Measurements from ENCODE around the gene ANTXRL. TPM values are rescaled to one million over a fixed set of nuclear protein-coding genes. Genes with fewer than 3 reads are reported as not detected.

Gene ANTXRL
- total RNA-seq, 1 experiment from 2014 or later: not detected

- Histone ChIP-seq H3K36me3 (ENCODE audit: insufficient read depth, low read length) (no peaks in the 10 kb centered on the region), H4K20me1 (ENCODE audit: insufficient read depth, low read depth, low read length) (no peaks in the 10 kb centered on the region), H3K9me3 (ENCODE audit: low read length) (no peaks in the 10 kb centered on the region), H3K79me2 (ENCODE audit: low read length) (no peaks in the 10 kb centered on the region), H3K9ac (ENCODE audit: low read length) (no peak overlapping the region), H3K4me3 (ENCODE audit: low read length) (no peak overlapping the region), H3K27me3 (ENCODE audit: low read length) (no peaks in the 10 kb centered on the region), H3K4me2 (ENCODE audit: low read depth, low read length, poor library complexity, severe bottlenecking) (no peak overlapping the region), H3K4me1 (ENCODE audit: low read length) (peaks cover 13% of the 10 kb centered on the region), H3K9me2 (replicated peaks; ENCODE audit: insufficient read depth, low read length) (no peaks in the 10 kb centered on the region), H2AFZ (ENCODE audit: low read length) (no peak overlapping the region), H3K27ac (ENCODE audit: low read length) (no peak overlapping the region)
- no peak for DNase-seq
Measured at GRCh38 chr10:46282842-46283574, 3.8 kb upstream of the ANTXRL start.

GRCh38 chr10:46283580-46284285, 3.1 kb upstream of the ANTXRL start:
- Histone ChIP-seq H3K4me1 (ENCODE audit: low read length) (peaks cover 13% of the 10 kb centered on the region), H3K4me3 (ENCODE audit: low read length) (peak overlapping the region; percentile 60), H3K79me2 (ENCODE audit: low read length) (no peaks in the 10 kb centered on the region), H4K20me1 (ENCODE audit: insufficient read depth, low read depth, low read length) (no peaks in the 10 kb centered on the region), H2AFZ (ENCODE audit: low read length) (0 out of 2 replicates have a peak overlapping the region, but pooled peaks have one; percentile 81), H3K27me3 (ENCODE audit: low read length) (no peaks in the 10 kb centered on the region), H3K9me3 (ENCODE audit: low read length) (no peaks in the 10 kb centered on the region), H3K36me3 (ENCODE audit: insufficient read depth, low read length) (no peaks in the 10 kb centered on the region), H3K27ac (ENCODE audit: low read length) (no peak overlapping the region), H3K9me2 (replicated peaks; ENCODE audit: insufficient read depth, low read length) (no peaks in the 10 kb centered on the region), H3K4me2 (ENCODE audit: low read depth, low read length, poor library complexity, severe bottlenecking) (peak overlapping the region; percentile 81), H3K9ac (ENCODE audit: low read length) (peak overlapping the region; percentile 60)
- no peak for DNase-seq

DNA sequence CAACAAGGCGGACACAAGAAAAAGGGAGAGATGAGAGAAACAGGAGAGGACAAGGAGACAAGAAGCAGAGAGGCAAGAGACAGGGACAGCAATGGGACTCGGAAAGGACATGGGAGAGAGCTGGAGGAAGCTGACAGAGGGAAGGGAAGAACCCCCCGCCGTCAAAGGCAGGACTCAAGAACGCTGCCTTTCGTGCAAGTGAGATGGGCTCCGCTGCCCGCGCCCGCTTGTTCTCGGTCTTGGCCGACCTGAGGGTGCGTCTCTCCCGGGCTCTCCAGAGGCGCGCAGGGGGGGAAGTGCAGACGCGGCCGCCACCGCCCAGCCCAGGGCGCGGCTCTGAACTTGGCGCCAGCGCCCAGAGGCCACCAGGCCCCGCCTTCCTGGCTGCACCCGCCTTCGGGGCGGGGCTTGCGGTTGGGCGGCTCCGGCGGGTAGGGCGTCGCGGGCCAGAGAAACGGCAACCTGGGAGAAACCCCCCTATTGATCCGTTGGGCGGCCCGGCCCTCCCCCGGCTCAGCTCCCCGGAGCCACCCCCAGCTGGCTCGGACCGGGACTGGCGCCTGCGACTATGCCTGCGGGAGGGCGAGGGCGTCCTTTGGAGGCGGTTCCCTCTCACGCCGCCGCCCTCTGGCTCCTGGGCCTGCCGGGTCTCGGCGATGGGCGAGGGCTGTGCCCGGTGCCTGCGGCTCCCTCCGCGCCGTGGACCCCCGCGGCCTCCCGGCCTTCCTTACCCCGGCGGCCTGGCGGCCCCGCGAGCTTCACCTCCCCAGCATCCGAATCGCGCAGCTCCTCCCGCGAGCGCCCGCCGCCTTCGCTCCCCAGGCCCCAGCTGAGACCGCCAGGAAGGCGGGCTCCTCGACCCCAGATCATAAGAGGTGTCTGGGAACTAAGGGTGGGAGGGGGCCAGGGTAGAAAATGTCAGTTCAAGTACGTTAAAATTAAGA, 2.2 kb upstream of the ANTXRL start:
- Histone ChIP-seq H3K9ac (ENCODE audit: low read length) (peak overlapping the region; percentile 60), H3K79me2 (ENCODE audit: low read length) (no peaks in the 10 kb centered on the region), H4K20me1 (ENCODE audit: insufficient read depth, low read depth, low read length) (no peaks in the 10 kb centered on the region), H3K4me3 (ENCODE audit: low read length) (peak overlapping the region; percentile 60), H2AFZ (ENCODE audit: low read length) (peak overlapping the region; percentile 81; the same call in 1 of the 2 replicates), H3K27ac (ENCODE audit: low read length) (no peak overlapping the region), H3K4me2 (ENCODE audit: low read depth, low read length, poor library complexity, severe bottlenecking) (peak overlapping the region; percentile 81), H3K27me3 (ENCODE audit: low read length) (no peaks in the 10 kb centered on the region), H3K9me3 (ENCODE audit: low read length) (no peaks in the 10 kb centered on the region), H3K36me3 (ENCODE audit: insufficient read depth, low read length) (no peaks in the 10 kb centered on the region), H3K4me1 (ENCODE audit: low read length) (peaks cover 13% of the 10 kb centered on the region), H3K9me2 (replicated peaks; ENCODE audit: insufficient read depth, low read length) (no peaks in the 10 kb centered on the region)
- peak; percentile 87 for DNase-seq

DNA sequence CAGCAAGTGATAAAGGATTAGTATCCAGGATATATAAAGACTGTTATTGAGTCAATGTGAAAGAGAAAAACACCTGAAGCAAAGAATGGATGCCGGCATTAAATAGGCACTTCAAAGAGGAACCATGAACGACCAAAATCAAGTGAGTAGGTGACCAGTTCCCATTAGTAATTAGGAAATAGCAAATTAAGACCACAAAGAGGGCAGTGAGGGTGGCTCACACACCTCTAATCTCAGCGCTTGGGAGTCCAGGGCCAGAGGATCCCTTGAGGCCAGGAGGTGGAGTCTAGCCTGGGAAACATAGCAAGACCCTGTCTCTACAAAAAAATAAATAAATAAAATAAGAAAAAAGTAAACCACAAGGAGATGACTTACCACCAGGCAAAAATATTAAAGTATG, 1.5 kb upstream of the ANTXRL start:
- no peaks in the 10 kb centered on the region for H3K9me3 ChIP-seq (ENCODE audit: low read length)
- peak overlapping the region; percentile 81 for H3K4me2 ChIP-seq (ENCODE audit: low read depth, low read length, poor library complexity, severe bottlenecking)
- no peaks in the 10 kb centered on the region for H3K36me3 ChIP-seq (ENCODE audit: insufficient read depth, low read length)
- H3K79me2 ChIP-seq (ENCODE audit: low read length): no peaks in the 10 kb centered on the region
- H3K9ac ChIP-seq (ENCODE audit: low read length): peak overlapping the region; percentile 60
- DNase-seq: no peak
- no peaks in the 10 kb centered on the region for H4K20me1 ChIP-seq (ENCODE audit: insufficient read depth, low read depth, low read length)
- no peaks in the 10 kb centered on the region for H3K27me3 ChIP-seq (ENCODE audit: low read length)
- no peaks in the 10 kb centered on the region for H3K9me2 ChIP-seq (replicated peaks; ENCODE audit: insufficient read depth, low read length)
- H3K27ac ChIP-seq (ENCODE audit: low read length): no peak overlapping the region
- peaks cover 13% of the 10 kb centered on the region for H3K4me1 ChIP-seq (ENCODE audit: low read length)
- 0 out of 2 replicates have a peak overlapping the region, but pooled peaks have one; percentile 81 for H2AFZ ChIP-seq (ENCODE audit: low read length)
- peak overlapping the region; percentile 60 for H3K4me3 ChIP-seq (ENCODE audit: low read length)

- Histone ChIP-seq H3K27ac (ENCODE audit: low read length) (no peak overlapping the region), H2AFZ (ENCODE audit: low read length) (no peak overlapping the region), H3K9me3 (ENCODE audit: low read length) (no peaks in the 10 kb centered on the region), H3K4me2 (ENCODE audit: low read depth, low read length, poor library complexity, severe bottlenecking) (no peak overlapping the region), H3K4me1 (ENCODE audit: low read length) (peaks cover 13% of the 10 kb centered on the region), H3K36me3 (ENCODE audit: insufficient read depth, low read length) (no peaks in the 10 kb centered on the region), H3K9ac (ENCODE audit: low read length) (no peak overlapping the region), H3K79me2 (ENCODE audit: low read length) (no peaks in the 10 kb centered on the region), H3K9me2 (replicated peaks; ENCODE audit: insufficient read depth, low read length) (no peaks in the 10 kb centered on the region), H3K4me3 (ENCODE audit: low read length) (no peak overlapping the region), H3K27me3 (ENCODE audit: low read length) (no peaks in the 10 kb centered on the region), H4K20me1 (ENCODE audit: insufficient read depth, low read depth, low read length) (no peaks in the 10 kb centered on the region)
- no peak for DNase-seq
Measured at GRCh38 chr10:46285966-46286620, 704 bp upstream of the ANTXRL start.

DNA sequence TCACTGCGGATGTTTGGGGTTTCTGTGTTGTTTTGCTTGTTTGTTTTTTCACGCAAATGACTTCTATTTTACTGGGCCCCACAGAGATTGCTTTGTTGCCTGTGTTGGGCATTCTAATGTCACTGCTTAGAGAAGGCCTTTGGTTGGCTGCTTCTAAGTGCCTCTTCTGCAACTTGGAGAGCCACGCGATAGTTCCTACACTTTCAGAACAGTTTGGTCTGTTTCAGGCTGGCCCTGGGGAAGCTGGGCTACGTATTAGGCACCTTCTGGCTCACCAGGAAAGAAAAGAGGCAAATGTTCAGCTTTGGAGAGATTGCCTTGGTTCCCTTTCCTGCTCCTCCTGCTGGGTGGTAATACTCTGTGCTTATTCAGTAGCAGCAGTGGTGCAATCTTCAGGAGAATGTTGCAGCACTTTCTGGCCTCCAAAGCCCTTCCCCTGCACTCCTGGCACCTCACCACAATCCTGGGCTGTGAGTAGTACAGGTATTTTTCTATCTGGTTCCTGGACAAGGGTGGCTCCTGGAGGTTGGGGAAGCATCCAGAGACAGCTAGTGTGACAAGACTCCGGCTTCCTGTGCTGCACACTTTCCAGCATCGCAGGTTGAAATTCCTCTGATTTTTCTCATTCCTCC, 1.2 kb downstream of the ANTXRL start:
- H3K9me2 ChIP-seq (replicated peaks; ENCODE audit: insufficient read depth, low read length): no peaks in the 10 kb centered on the region
- no peak overlapping the region for H3K9ac ChIP-seq (ENCODE audit: low read length)
- H3K27ac ChIP-seq (ENCODE audit: low read length): no peak overlapping the region
- H3K4me1 ChIP-seq (ENCODE audit: low read length): peaks cover 13% of the 10 kb centered on the region
- H3K27me3 ChIP-seq (ENCODE audit: low read length): no peaks in the 10 kb centered on the region
- no peaks in the 10 kb centered on the region for H4K20me1 ChIP-seq (ENCODE audit: insufficient read depth, low read depth, low read length)
- H3K9me3 ChIP-seq (ENCODE audit: low read length): no peaks in the 10 kb centered on the region
- DNase-seq: no peak
- no peak overlapping the region for H3K4me3 ChIP-seq (ENCODE audit: low read length)
- H2AFZ ChIP-seq (ENCODE audit: low read length): no peak overlapping the region
- H3K36me3 ChIP-seq (ENCODE audit: insufficient read depth, low read length): no peaks in the 10 kb centered on the region
- no peak overlapping the region for H3K4me2 ChIP-seq (ENCODE audit: low read depth, low read length, poor library complexity, severe bottlenecking)
- H3K79me2 ChIP-seq (ENCODE audit: low read length): no peaks in the 10 kb centered on the region

DNA sequence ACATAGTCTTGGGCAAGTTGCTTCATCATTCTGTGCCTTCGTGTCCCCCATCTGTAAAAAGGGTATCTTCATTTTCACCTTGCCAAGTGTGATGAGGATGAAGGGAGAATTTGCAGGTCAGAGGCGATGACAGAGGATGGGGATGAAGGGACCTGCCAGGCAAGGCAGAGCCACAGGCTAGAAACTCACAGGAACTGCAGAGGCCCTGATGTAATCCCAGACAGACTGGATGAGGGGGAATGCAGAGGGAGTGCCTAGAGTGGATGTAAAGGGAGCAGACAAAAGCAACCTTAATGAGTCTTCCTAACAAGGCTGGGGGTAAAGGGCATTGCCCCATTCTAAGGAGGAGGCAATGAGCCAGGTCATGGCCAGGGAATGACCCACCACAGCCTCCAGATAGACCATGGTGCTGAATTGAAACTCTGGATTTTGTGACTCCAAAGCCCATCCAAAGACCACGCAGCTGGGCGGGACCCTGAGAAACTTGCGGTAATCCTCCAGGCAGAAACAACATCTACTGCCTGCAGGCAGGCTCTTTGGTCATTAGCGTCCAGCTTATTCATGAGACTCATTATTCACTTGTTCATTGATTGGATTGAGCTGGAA, 1.9 kb downstream of the ANTXRL start:
- peaks cover 13% of the 10 kb centered on the region for H3K4me1 ChIP-seq (ENCODE audit: low read length)
- H3K9ac ChIP-seq (ENCODE audit: low read length): no peak overlapping the region
- H3K9me3 ChIP-seq (ENCODE audit: low read length): no peaks in the 10 kb centered on the region
- H3K4me2 ChIP-seq (ENCODE audit: low read depth, low read length, poor library complexity, severe bottlenecking): no peak overlapping the region
- no peaks in the 10 kb centered on the region for H3K36me3 ChIP-seq (ENCODE audit: insufficient read depth, low read length)
- H3K4me3 ChIP-seq (ENCODE audit: low read length): no peak overlapping the region
- no peak overlapping the region for H2AFZ ChIP-seq (ENCODE audit: low read length)
- no peaks in the 10 kb centered on the region for H4K20me1 ChIP-seq (ENCODE audit: insufficient read depth, low read depth, low read length)
- no peaks in the 10 kb centered on the region for H3K79me2 ChIP-seq (ENCODE audit: low read length)
- H3K9me2 ChIP-seq (replicated peaks; ENCODE audit: insufficient read depth, low read length): no peaks in the 10 kb centered on the region
- no peak for DNase-seq
- H3K27ac ChIP-seq (ENCODE audit: low read length): no peak overlapping the region
- no peaks in the 10 kb centered on the region for H3K27me3 ChIP-seq (ENCODE audit: low read length)

Measured in Karpas-422 (cell line).